Effector memory CD4-positive, alpha-beta T cell (primary cell): ENCODE data around the gene DSG3.

Experiments used
- DNase-seq, 3 donors: peaks; one replicate each; pipeline ENCODE4 v3.0.0-alpha.2; 2020
- H3K27ac ChIP-seq: 2 replicates; pipeline ENCODE4 v1.7.0; 2013; ENCODE audit warnings: mild to moderate bottlenecking, low read length, moderate library complexity; ENCODE audit not compliant: insufficient read depth, poor library complexity, severe bottlenecking
- H3K27me3 ChIP-seq: replicated peaks from 2 replicates; pipeline ENCODE4 v1.7.0; 2013; ENCODE audit warnings: mild to moderate bottlenecking, low read length; ENCODE audit not compliant: insufficient read depth, control insufficient read depth, poor library complexity, severe bottlenecking
- H3K36me3 ChIP-seq: 2 replicates; pipeline ENCODE4 v1.7.0; 2013; ENCODE audit warnings: mild to moderate bottlenecking, low read length, moderate library complexity; ENCODE audit not compliant: control insufficient read depth, insufficient read depth
- H3K4me1 ChIP-seq: 2 replicates; pipeline ENCODE4 v1.7.0; 2013; ENCODE audit warnings: low read length, mild to moderate bottlenecking; ENCODE audit not compliant: control insufficient read depth, insufficient read depth, poor library complexity, severe bottlenecking
- H3K4me3 ChIP-seq: 2 replicates; pipeline ENCODE4 v1.7.0; 2013; ENCODE audit warnings: low read length, low read depth, mild to moderate bottlenecking; ENCODE audit not compliant: insufficient read depth, poor library complexity, severe bottlenecking
- H3K9me3 ChIP-seq: 2 replicates; pipeline ENCODE4 v1.7.0; 2013; ENCODE audit warnings: mild to moderate bottlenecking, low read length, moderate library complexity; ENCODE audit not compliant: control insufficient read depth

Gene DSG3

GRCh38 chr18:31509571-31509970 is 62.0 kb downstream of the DSG3 start:
- H3K27ac ChIP-seq: no peak overlapping the region
- H3K27me3 ChIP-seq: peaks cover 3% of the 10 kb centered on the region
- no peak for DNase-seq
- no peaks in the 10 kb centered on the region for H3K4me1 ChIP-seq
- no peak overlapping the region for H3K4me3 ChIP-seq
- no peaks in the 10 kb centered on the region for H3K36me3 ChIP-seq
- H3K9me3 ChIP-seq: no peaks in the 10 kb centered on the region

- H3K4me1 ChIP-seq: no peaks in the 10 kb centered on the region
- no peak for DNase-seq
- H3K36me3 ChIP-seq: no peaks in the 10 kb centered on the region
- no peaks in the 10 kb centered on the region for H3K9me3 ChIP-seq
- H3K4me3 ChIP-seq: no peak overlapping the region
- H3K27ac ChIP-seq: no peak overlapping the region
- H3K27me3 ChIP-seq: peaks cover 3% of the 10 kb centered on the region
Observed at GRCh38 chr18:31510319-31510718, 62.8 kb downstream of the DSG3 start.

GRCh38 chr18:31511098-31511497 is 63.6 kb downstream of the DSG3 start:
- no peak for DNase-seq
- Histone ChIP-seq H3K4me1 (no peaks in the 10 kb centered on the region), H3K9me3 (no peaks in the 10 kb centered on the region), H3K36me3 (no peaks in the 10 kb centered on the region), H3K27ac (no peak overlapping the region), H3K4me3 (no peak overlapping the region), H3K27me3 (peaks cover 3% of the 10 kb centered on the region)

GRCh38 chr18:31512203-31512764 is 64.7 kb downstream of the DSG3 start:
- H3K9me3 ChIP-seq: no peaks in the 10 kb centered on the region
- no peaks in the 10 kb centered on the region for H3K36me3 ChIP-seq
- peaks cover 3% of the 10 kb centered on the region for H3K27me3 ChIP-seq
- no peaks in the 10 kb centered on the region for H3K4me1 ChIP-seq
- H3K4me3 ChIP-seq: no peak overlapping the region
- H3K27ac ChIP-seq: no peak overlapping the region
- DNase-seq: no peak

GRCh38 chr18:31513189-31513935 is 65.8 kb downstream of the DSG3 start:
- Histone ChIP-seq H3K27ac (no peak overlapping the region), H3K4me1 (no peaks in the 10 kb centered on the region), H3K36me3 (no peaks in the 10 kb centered on the region), H3K9me3 (no peaks in the 10 kb centered on the region), H3K4me3 (no peak overlapping the region), H3K27me3 (peaks cover 3% of the 10 kb centered on the region)
- DNase-seq: no peak

GRCh38 chr18:31516437-31516836 is 68.9 kb downstream of the DSG3 start:
- no peaks in the 10 kb centered on the region for H3K36me3 ChIP-seq
- no peaks in the 10 kb centered on the region for H3K9me3 ChIP-seq
- H3K4me3 ChIP-seq: no peak overlapping the region
- no peaks in the 10 kb centered on the region for H3K4me1 ChIP-seq
- H3K27ac ChIP-seq: no peak overlapping the region
- DNase-seq: no peak
- no peaks in the 10 kb centered on the region for H3K27me3 ChIP-seq

GRCh38 chr18:31526374-31526773 is 78.8 kb downstream of the DSG3 start:
- no peak overlapping the region for H3K27ac ChIP-seq
- H3K4me1 ChIP-seq: no peaks in the 10 kb centered on the region
- H3K4me3 ChIP-seq: no peak overlapping the region
- no peak for DNase-seq
- H3K36me3 ChIP-seq: no peaks in the 10 kb centered on the region
- H3K9me3 ChIP-seq: no peaks in the 10 kb centered on the region
- H3K27me3 ChIP-seq: no peaks in the 10 kb centered on the region
